Endodermal cell (in vitro differentiated cells): Measurements from ENCODE around the gene HABP2. TPM values are rescaled to one million over a fixed set of nuclear protein-coding genes. Genes with fewer than 3 reads are reported as not detected.

Experiments used
- DNase-seq: peaks from one replicate; pipeline ENCODE4 v3.0.0-alpha.2; 2017
- H3K27ac ChIP-seq: 2 replicates; pipeline ENCODE4 v1.5.1; 2013; ENCODE audit warnings: mild to moderate bottlenecking, low read depth, low read length, moderate library complexity
- H3K27me3 ChIP-seq: 2 replicates; pipeline ENCODE4 v1.6.1; 2013; ENCODE audit warnings: mild to moderate bottlenecking, low read length, moderate library complexity; ENCODE audit not compliant: insufficient read depth, control insufficient read depth, poor library complexity, severe bottlenecking
- H3K36me3 ChIP-seq: 2 replicates; pipeline ENCODE4 v1.7.0; 2013; ENCODE audit warnings: mild to moderate bottlenecking, low read length, moderate library complexity; ENCODE audit not compliant: control insufficient read depth, insufficient read depth
- H3K4me1 ChIP-seq: one replicate; pipeline ENCODE4 v1.7.0; 2013; ENCODE audit warnings: low read length; ENCODE audit not compliant: control insufficient read depth, insufficient read depth
- H3K4me3 ChIP-seq: 2 replicates; pipeline ENCODE4 v1.5.1; 2013; ENCODE audit warnings: mild to moderate bottlenecking, low read length, moderate library complexity
- H3K9ac ChIP-seq: 2 replicates; pipeline ENCODE4 v1.6.1; 2013; ENCODE audit warnings: mild to moderate bottlenecking, low read length, moderate library complexity; ENCODE audit not compliant: poor library complexity, severe bottlenecking; ENCODE audit errors: extremely low read depth
- H3K9me3 ChIP-seq: 2 replicates; pipeline ENCODE4 v1.6.1; 2013; ENCODE audit warnings: mild to moderate bottlenecking, low read length, moderate library complexity; ENCODE audit not compliant: control insufficient read depth
- H3K27ac Mint-ChIP-seq: 2 replicates; pipeline ENCODE4 v1.8.0; 2020; ENCODE audit warnings: mixed read lengths
- H3K27me3 Mint-ChIP-seq: 2 replicates; pipeline ENCODE4 v1.8.0; 2021; ENCODE audit warnings: mild to moderate bottlenecking, mixed read lengths; ENCODE audit not compliant: insufficient read depth
- H3K36me3 Mint-ChIP-seq: 2 replicates; pipeline ENCODE4 v1.8.0; 2020; ENCODE audit warnings: low read depth, mixed read lengths
- H3K4me1 Mint-ChIP-seq: 2 replicates; pipeline ENCODE4 v1.8.0; 2020; ENCODE audit warnings: mixed read lengths
- H3K4me3 Mint-ChIP-seq: 2 replicates; pipeline ENCODE4 v1.8.0; 2020; ENCODE audit warnings: mild to moderate bottlenecking, moderate library complexity, mixed read lengths
- H3K9me3 Mint-ChIP-seq: 2 replicates; pipeline ENCODE4 v1.8.0; 2020; ENCODE audit warnings: mild to moderate bottlenecking, mixed read lengths
- CTCF ChIP-seq: fragments of 200-600 bp; sonication (generic); conservative IDR thresholded peaks from 2 replicates; pipeline ENCODE4 v1.5.0; 2021; ENCODE audit warnings: antibody characterized with exemption, mild to moderate bottlenecking
- WGBS, 2 experiments: methylation state at CpG; one replicate each; pipeline versions ENCODE4 v1.1.5 to v1.1.7; 2013; ENCODE audit warnings: missing lambda C conversion rate in 2 of 2, mixed read lengths in 1 of 2; ENCODE audit not compliant: insufficient coverage in 1 of 2, insufficient read length in 1 of 2; 5-methylcytosine and 5-hydroxymethylcytosine counted together
- total RNA-seq, 2 donors: library from RNA; stranded (reverse); fragmentation: NEBNext Ultra II Directional in 1 of 2; extraction: Animal tissue kit (Norgen Biotek cat#: 25700) in 1 of 2; gene quantifications; 2 replicates in 1 of 2; 3 replicates in 1 of 2; pipeline ENCODE4 v1.2.1, GENCODE V29; 2021

Gene HABP2
- total RNA-seq, 2 donors from 2014 or later: 0.71 to 1.6 TPM

- H3K27me3 ChIP-seq: no peaks in the 10 kb centered on the region
- no peaks in the 10 kb centered on the region for H3K9me3 Mint-ChIP-seq
- peak; percentile 18 for TF ChIP-seq CTCF
- no peak for DNase-seq
- no peak overlapping the region for H3K27ac ChIP-seq
- no peaks in the 10 kb centered on the region for H3K36me3 Mint-ChIP-seq
- no peaks in the 10 kb centered on the region for H3K9me3 ChIP-seq
- H3K36me3 ChIP-seq: no peaks in the 10 kb centered on the region
- H3K27me3 Mint-ChIP-seq: peaks cover 4% of the 10 kb centered on the region
- 90% methylated on average over 4 to 10 of the region's 10 CpGs for WGBS, 2 experiments
- no peak overlapping the region for H3K9ac ChIP-seq
- H3K4me1 Mint-ChIP-seq: peaks cover 11% of the 10 kb centered on the region
- H3K4me3 ChIP-seq: no peak overlapping the region
- H3K27ac Mint-ChIP-seq: no peak overlapping the region
- no peak overlapping the region for H3K4me3 Mint-ChIP-seq
- H3K4me1 ChIP-seq: no peaks in the 10 kb centered on the region
Observed at GRCh38 chr10:113519681-113520115, 33.2 kb upstream of the HABP2 start.

- Histone ChIP-seq H3K27me3 (no peaks in the 10 kb centered on the region), H3K27ac (no peak overlapping the region), H3K4me3 (no peak overlapping the region), H3K9me3 (no peaks in the 10 kb centered on the region), H3K36me3 (no peaks in the 10 kb centered on the region), H3K9ac (no peak overlapping the region), H3K4me1 (no peaks in the 10 kb centered on the region)
- WGBS, 2 experiments: 96% methylated on average over 2 of the region's 2 CpGs; no CpG with 5 or more reads in 1 of the 2 experiments
- Mint-ChIP-seq H3K27me3 (no peaks in the 10 kb centered on the region), H3K36me3 (no peaks in the 10 kb centered on the region), H3K4me3 (no peak overlapping the region), H3K4me1 (peaks cover 7% of the 10 kb centered on the region), H3K27ac (no peak overlapping the region), H3K9me3 (no peaks in the 10 kb centered on the region)
- DNase-seq: no peak
- no peak for TF ChIP-seq CTCF
Observed at GRCh38 chr10:113520261-113520660, 32.6 kb upstream of the HABP2 start.

GRCh38 chr10:113520690-113521474, 32.0 kb upstream of the HABP2 start:
- H3K27me3 ChIP-seq: no peaks in the 10 kb centered on the region
- DNase-seq: peak; percentile 90
- no peaks in the 10 kb centered on the region for H3K9me3 ChIP-seq
- H3K36me3 ChIP-seq: no peaks in the 10 kb centered on the region
- Mint-ChIP-seq H3K27me3 (peaks cover under 1% of the 10 kb centered on the region), H3K36me3 (no peaks in the 10 kb centered on the region), H3K9me3 (no peaks in the 10 kb centered on the region), H3K4me3 (no peak overlapping the region), H3K27ac (no peak overlapping the region), H3K4me1 (peaks cover 7% of the 10 kb centered on the region)
- 68 to 69% methylated on average over 6 to 8 of the region's 8 CpGs for WGBS, 2 experiments
- H3K4me3 ChIP-seq: no peak overlapping the region
- H3K27ac ChIP-seq: no peak overlapping the region
- no peak overlapping the region for H3K9ac ChIP-seq
- peak; percentile 99 for TF ChIP-seq CTCF
- H3K4me1 ChIP-seq: no peaks in the 10 kb centered on the region
